Activated CD4-positive, CD25-positive, alpha-beta regulatory T cell treated with anti-CD3 and anti-CD28 coated beads, Interleukin-2, amount 50 U/mL, for 24 hours (primary cell): ENCODE measurements around the gene MAD1L1.
"Not testable (repeated sequence)": the region's sequence is repeated elsewhere in the genome, so short reads cannot be mapped to it uniquely, and the experiment has no call there.

ENCODE experiments used
- ATAC-seq, 2 donors: fragments of 150-1000 bp; cut with Tn5 transposase; one replicate each; pipeline ENCODE4 v1.10.0; 2021; ENCODE audit warnings: mild to moderate bottlenecking in 1 of 2, moderate library complexity in 1 of 2

MAD1L1 gene

DNA sequence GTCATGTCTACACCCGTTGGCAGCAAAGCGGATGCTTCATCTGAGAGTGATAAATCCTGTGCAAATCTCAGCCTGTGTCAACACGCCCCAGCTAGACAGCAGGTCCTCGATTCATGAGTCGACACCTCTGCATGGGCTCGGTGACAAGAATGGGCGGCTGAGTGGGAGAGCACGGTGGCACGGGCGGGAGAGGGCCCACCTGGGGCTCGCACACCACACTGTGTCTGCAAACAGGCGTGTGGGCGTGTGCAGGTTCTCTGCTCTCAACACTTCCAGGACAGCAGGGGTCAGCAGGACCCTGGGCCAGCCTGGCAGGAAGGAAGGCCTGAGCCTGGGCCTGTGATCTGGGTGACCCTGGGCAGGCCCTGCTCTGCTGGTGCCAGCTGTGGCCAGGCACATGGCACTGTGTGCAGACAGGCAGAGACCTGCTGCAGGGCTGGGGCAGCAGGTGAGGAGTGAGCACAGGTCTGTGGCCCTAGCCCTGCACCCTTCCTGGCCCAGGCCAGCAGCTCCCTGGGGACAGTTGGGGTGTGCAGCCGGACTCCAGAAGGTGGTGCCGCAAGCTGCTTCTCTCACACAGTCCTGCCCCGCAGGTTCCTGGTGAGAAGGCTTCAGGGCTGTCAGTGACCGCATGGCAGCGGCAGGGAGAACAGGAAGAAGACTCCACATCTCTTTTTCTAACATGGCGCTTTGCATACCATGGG is 346.2 kb downstream of the MAD1L1 start:
- ATAC-seq: no peak

GRCh38 chr7:1885465-1886226 is 347.1 kb downstream of the MAD1L1 start:
- ATAC-seq: no peak

GRCh38 chr7:1884583-1885350 is 348.0 kb downstream of the MAD1L1 start:
- no peak for ATAC-seq

DNA sequence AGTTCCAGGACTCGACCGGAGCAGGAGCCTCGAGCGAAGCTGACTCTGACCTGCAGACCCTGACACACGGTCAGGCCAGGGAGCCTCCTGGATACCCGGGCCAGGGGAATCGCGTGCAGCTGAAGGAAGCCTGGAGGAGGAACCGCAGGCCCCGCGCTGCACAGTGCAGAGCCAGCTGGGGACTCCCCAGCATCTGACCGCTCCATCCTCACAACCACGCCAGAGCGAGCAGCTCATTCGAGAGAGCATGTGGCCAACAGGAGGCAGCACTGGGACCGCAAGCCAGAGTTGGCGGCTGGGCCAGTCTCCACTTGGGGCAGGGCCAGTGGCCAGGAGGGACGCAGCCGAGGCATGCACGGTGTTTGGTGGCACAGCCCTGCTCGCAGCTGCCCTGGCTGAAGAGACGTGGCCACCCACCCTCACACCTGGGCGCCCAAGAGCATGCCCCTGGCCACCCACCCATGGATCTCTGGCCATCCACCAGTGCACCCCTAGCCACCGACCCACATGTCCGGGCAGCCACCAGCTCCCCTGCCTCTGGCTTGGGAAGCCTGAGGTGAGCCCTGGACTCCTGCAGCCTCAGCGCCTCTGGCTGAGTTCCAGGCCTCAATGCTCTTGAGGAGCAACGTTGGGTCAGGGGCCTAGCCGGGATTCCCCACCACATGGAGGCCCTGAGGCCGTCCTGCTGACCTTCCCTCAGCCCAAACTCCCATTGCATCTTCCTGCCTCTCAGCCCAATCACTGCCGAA is 348.7 kb downstream of the MAD1L1 start:
- no peak for ATAC-seq

GRCh38 chr7:1883031-1883761 is 349.5 kb downstream of the MAD1L1 start:
- ATAC-seq: no peak

DNA sequence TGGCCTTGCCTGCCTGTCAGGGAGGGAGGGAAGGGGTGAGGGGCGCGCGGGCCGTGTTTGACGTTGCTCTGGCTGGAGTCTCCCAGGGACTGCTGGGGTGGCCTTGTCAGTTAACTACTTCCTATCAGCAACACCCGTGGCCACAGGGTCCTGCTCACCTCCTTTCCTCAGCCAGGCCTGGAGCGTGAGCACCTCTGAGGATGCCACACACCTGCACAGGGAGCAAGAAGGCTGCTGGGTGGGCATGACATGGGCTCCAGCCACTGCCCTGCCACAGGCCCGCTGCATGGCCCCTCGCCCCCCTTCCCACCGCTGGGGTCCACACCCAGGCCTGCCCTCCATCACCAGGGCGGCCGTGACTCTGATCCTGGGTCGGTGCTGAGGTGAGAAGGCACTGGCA is 350.3 kb downstream of the MAD1L1 start:
- ATAC-seq: no peak

- ATAC-seq: no peak
Observed at GRCh38 chr7:1881946-1882345, 350.8 kb downstream of the MAD1L1 start.

DNA sequence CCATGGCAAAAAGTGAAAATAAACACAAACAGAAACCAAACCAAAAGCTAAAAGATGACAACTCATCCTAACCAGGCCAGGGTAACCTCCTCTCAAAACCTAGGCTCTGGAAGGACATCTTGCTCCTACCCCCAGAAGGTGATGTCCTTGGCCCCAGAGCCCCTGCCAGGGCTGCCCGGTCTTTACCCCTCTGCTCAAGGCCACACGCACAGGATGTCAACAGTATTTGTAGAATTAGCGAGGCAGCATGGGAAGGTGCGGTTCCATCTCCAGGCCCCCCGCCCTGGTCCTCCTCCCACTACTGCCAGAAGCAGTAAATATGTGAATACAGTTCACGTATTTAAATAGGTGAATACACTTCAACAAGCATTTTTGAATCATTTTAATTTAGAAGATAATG is 356.1 kb downstream of the MAD1L1 start:
- not testable (repeated sequence) for ATAC-seq

GRCh38 chr7:1875392-1876199 is 357.1 kb downstream of the MAD1L1 start:
- peak in 1 of 2 donors; percentile 87 for ATAC-seq

DNA sequence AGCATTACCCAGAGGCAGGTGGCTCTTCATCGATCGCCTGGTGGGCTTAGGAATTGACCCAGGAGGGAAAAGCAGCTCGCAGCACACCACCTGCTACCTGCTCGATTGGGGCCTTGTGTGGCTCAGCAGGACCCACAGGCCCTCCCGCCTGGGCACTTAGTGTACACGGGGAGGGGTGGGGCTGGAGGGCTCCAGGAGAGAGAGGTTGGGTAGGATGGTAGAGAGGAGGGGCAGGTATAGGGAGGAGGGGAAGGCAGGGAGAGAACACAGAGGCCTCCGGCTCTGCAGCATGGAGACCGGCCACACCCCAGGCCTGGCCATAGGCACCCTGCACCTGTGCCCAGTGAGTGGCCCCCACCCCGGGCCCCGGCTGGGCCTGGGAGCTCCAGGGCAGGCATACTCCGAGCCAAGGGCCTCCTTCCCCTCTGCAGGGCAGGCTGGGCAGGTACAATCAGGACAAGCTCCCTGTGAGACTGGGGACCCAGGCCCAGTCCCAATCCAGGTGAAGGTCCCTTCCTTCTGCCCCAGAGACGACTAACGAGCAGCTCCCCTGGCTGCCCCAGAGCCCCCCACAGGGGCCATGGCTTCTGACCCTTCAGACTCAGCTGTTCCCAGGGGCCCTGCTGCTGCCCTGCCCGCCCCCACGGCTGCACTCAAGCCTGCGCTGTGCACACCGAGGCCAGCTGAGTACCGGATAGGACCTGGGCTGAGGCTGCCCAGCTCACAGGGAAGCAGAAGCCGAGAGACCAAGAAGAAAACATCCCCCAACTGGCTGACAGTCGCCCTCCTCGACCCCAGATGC is 358.0 kb downstream of the MAD1L1 start:
- not testable (repeated sequence) for ATAC-seq

DNA sequence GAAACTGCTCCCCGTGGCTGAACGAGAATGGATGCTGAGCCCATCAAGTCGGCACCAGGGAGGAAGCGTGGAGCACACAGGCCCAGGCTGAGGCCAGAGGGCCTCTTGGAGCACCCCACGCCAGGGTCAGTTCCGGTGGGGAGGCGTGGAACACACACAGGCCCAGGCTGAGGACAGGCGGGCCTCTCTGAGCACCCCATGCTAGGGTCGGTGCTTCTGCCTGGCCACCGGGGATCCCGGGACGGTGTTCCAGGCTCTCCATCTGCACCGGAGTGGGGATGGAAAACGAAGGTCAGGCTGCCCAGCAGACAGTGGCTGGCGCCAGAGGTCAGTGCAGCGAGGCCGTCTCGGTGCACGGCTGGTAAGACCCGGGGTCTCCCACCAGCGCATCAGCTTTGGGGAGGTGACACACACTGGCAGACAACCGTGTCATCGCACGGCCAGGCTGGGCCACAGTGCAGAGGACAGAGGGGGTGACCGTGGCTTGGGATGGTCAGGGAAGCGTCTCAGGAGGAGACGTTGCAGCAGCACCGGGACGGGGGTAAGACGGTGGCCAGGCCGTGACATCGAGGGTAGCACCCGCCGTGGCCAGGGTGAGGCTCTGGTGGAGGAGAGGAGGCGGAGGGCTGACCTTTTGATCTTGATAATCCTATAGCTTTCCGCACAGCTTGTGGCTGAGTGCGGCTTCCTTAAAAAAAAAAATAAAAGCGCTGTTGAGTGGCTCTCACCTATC is 358.7 kb downstream of the MAD1L1 start:
- ATAC-seq: no peak

DNA sequence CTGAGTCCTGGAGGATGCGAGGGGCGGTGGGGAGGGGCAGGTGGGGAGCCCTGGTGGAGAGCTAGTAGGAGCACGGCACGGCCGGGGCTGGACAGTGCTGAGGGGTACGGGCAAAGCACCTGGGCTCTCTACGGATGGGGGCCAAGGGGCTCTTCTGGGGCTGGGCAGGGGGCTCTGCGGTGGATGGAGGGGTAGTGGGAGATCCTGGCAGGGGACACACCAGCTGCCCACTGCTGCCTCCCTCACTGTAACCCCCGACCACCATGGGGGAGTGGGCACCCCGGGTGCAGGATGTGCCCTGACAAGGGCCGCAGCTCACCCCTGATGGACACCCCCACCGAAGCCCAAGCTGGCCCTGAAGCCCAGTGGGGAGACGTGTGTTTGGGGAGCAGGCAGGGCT is 359.3 kb downstream of the MAD1L1 start:
- ATAC-seq: no peak

DNA sequence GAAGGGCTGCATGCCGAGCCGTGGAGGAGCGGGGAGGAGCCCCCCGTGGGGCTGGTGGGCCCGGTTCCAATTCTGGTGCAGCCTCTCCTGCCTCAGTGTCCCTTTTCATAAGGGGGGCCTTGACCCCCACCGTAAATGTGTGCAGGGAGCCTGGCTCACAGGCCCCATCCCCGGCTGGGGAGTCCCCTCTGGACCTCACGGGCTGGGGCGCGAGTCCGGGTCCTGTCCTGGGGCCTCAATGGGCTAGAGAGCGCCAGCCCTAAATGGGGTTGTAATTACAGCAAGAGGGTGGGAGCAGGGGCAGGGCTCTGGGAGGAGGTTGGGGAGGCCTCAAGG is 359.7 kb downstream of the MAD1L1 start:
- ATAC-seq: no peak

GRCh38 chr7:1872191-1873069 is 360.3 kb downstream of the MAD1L1 start:
- no peak for ATAC-seq

DNA sequence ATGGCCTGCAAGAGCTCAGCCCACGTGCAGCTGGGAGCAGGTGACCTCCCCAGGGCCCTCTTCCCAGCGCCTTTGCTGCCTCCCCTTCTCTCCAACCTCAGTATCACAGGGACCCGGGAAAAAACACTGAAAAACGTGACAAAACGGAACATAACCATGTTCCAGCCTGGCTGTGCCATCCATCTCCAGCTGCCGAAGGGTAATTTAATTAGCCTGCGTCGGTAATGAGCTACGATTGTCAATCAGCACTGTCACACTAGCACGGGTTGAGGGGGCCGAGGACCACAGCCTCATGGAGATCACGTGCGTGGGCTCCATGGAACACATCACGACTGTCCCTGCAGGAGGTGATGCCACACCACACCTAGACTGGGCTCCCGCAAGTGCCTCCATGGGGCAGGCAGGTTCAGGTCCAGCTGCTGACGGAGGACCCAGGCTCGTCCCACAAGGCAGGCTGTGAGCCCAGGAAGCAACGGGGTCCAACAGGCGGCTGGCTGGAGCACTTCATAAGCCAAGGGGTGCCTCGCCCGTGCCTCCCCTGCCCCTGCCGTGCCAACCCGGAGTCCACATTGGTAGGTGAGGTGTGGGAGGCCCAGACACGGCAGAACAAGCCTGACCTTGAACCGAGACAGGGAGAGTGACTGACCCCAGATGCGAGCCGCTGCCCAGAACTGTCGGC is 363.2 kb downstream of the MAD1L1 start:
- ATAC-seq: no peak

- ATAC-seq: no peak
Observed at GRCh38 chr7:1868516-1869165, 364.1 kb downstream of the MAD1L1 start.
